Measurements from ENCODE around the gene NCR3LG1.

NCR3LG1 gene

DNA sequence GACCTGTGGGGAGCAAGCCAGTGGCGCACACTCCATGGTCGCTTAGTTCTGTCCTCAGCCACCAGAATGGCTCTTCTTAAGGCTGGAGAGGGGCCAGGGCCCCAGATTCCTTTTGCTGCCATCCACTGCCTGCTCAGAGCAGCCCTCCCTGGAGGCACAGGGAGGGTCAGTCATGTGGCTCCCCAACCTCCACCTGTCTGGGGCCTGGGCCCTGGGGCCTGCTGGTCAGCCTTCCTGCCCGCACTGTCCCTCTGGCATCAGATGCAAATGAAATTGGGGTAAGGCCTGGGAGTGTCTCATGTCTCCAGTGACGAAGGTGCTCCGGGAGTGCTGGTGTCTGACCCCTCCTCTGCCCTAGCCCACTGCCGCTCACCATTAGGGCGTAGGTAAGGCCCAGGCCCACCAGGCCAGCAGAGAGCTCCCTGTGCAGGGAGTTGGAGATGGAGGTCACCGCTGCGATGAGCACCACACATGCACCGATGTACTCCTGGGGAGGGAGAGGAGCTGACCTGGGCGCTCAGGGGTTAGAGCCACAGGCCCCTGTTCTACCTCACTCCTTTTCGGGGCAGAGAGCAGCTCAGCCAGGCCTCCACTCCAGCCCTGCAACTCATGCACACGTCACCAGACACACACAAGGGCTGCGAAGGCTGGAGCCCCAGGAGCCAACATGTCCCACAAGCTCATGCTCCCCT is 45.9 kb downstream of the NCR3LG1 start:
- no peak for TF ChIP-seq CTCF (IDR thresholded peaks at IDR 0.05; ENCODE audit: insufficient read depth, missing control alignments)
- FAIRE-seq: no peak
- no peak for DNase-seq (ENCODE audit: insufficient read length, low spot score)

- TF ChIP-seq CTCF (IDR thresholded peaks at IDR 0.05; ENCODE audit: insufficient read depth, missing control alignments): no peak
- DNase-seq (ENCODE audit: insufficient read length, low spot score): no peak
- no peak for FAIRE-seq
Measured at GRCh38 chr11:17399236-17399635, 47.6 kb downstream of the NCR3LG1 start.

DNA sequence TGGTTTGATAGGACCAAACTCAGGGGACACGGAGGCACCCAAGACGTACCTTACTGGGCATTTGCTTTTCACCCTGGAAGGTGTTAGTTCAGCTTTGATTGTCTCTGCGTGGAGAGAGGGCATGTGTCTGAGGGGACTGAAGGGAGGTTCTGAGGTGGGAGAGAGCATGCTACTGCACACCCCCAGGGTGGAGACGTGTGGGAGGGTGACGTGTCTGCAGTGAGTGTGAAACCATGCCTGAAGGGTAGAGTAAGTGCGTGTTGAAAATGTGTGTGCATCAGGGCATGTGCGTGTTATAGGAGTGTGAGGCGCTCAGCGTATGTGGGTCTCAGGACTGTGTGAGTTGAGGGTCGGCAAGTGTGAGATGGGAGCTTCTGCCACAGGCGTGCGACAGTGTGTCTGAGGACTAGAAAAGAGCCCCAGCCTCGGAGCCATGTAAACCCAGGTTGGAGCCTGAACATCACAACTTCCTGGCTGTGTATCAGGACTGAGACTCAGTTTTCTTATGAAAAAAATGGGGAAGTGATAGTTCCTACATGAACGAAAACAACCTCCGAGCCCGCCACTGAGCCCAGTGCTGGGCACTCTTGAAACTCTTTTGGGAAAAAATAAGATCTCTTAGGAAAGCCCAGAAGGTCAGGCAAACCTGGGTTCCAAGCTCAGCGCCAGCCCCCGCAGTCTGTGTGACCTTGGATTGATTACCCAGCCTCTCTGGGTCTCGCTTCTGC is 48.6 kb downstream of the NCR3LG1 start:
- FAIRE-seq: no peak
- no peak for TF ChIP-seq CTCF (IDR thresholded peaks at IDR 0.05; ENCODE audit: insufficient read depth, missing control alignments)
- DNase-seq (ENCODE audit: insufficient read length, low spot score): no peak

DNA sequence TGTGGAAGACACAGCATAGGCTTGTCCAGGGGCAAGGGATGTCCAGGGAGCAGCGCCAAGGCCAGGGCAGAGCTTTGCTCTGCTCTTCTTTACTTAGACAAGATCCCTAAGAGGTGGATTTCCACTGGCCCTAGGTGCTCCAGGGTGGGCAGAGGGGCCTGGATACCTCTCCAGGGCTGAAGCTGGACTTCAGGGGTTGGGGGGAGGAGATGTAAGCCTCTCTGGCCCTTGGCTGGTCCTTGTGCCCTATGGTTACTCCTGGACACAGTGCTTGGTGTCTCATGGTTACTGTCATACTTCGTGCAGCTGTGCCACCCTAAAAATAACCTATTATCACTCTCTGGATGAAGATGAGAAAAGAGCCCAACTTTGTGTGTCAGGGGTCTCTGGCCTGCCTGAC is 49.7 kb downstream of the NCR3LG1 start:
- no peak for FAIRE-seq
- no peak for TF ChIP-seq CTCF (IDR thresholded peaks at IDR 0.05; ENCODE audit: insufficient read depth, missing control alignments)
- no peak for DNase-seq (ENCODE audit: insufficient read length, low spot score)

GRCh38 chr11:17401841-17402240 is 50.2 kb downstream of the NCR3LG1 start:
- DNase-seq (ENCODE audit: insufficient read length, low spot score) (no peak), FAIRE-seq (no peak)
- TF ChIP-seq CTCF (IDR thresholded peaks at IDR 0.05; ENCODE audit: insufficient read depth, missing control alignments): no peak

DNA sequence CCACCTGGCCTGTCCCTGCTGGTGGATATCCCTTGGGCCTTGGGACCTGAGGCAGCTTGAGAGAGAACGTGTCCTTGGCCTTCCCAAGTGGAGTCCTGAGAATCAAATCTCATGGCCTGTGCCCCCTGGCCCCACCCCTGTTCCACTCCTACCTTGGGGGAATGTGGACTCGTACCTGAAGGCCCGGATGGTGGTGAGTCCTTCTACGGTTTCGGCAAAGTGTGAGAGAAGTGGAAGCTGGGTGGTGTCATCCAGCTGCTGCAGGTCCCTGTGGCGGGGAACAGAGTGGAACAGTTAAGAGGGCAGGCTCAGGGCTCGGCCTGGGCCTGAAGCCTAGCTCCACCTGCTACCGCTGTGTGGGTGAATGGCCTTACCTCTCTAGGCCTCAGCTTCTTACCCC is 50.9 kb downstream of the NCR3LG1 start:
- DNase-seq (ENCODE audit: insufficient read length, low spot score) (no peak), FAIRE-seq (no peak)
- no peak for TF ChIP-seq CTCF (IDR thresholded peaks at IDR 0.05; ENCODE audit: insufficient read depth, missing control alignments)

All from D721Med (cell line).